NCI-H1417 treated with DMSO at 0.1 percent for 48 hours (cell line): ENCODE results near the gene ARHGAP19.
A peak's percentile ranks its signal among the peaks of the same experiment; 100 is the strongest.

Experiments
- DNase-seq: peaks from one replicate; lab custom pipeline; 2025; lab: John Stamatoyannopoulos, UW

Gene ARHGAP19

GRCh38 chr10:97292097-97292861 lies at the start of gene ARHGAP19:
ARHGAP19 (minus strand) TSS chr10:97292637; CDS start chr10:97292627, 10 bp downstream.
- peak; percentile 88 for DNase-seq

- no peak for DNase-seq
These were observed 49.0 kb upstream of the ARHGAP19 start for GRCh38 chr10:97341416-97341815.

GRCh38 chr10:97338041-97338440 lies 45.6 kb upstream of the ARHGAP19 start:
- no peak for DNase-seq

GRCh38 chr10:97336942-97337831 lies 44.8 kb upstream of the ARHGAP19 start:
- no peak for DNase-seq

- no peak for DNase-seq
These were observed 44.0 kb upstream of the ARHGAP19 start for GRCh38 chr10:97336446-97336845.

- DNase-seq: no peak
These were observed 43.6 kb upstream of the ARHGAP19 start for GRCh38 chr10:97336006-97336405.

- no peak for DNase-seq
These were observed 42.8 kb upstream of the ARHGAP19 start for GRCh38 chr10:97335188-97335619.

GRCh38 chr10:97334370-97335175 lies 42.1 kb upstream of the ARHGAP19 start, which contains the start of gene FRAT2:
FRAT2 (minus strand) TSS chr10:97334729; CDS start chr10:97334572, 157 bp downstream.
- DNase-seq: no peak

GRCh38 chr10:97333601-97334369 lies 41.3 kb upstream of the ARHGAP19 start:
- no peak for DNase-seq

GRCh38 chr10:97333351-97333600 lies 40.8 kb upstream of the ARHGAP19 start:
- no peak for DNase-seq

- DNase-seq: no peak
These were observed 40.3 kb upstream of the ARHGAP19 start for GRCh38 chr10:97332591-97333350.

GRCh38 chr10:97331153-97331703 lies 38.8 kb upstream of the ARHGAP19 start:
- DNase-seq: no peak

GRCh38 chr10:97329766-97330165 lies 37.3 kb upstream of the ARHGAP19 start:
- DNase-seq: no peak

GRCh38 chr10:97328646-97329453 lies 36.4 kb upstream of the ARHGAP19 start:
- DNase-seq: no peak

GRCh38 chr10:97327348-97328294 lies 35.2 kb upstream of the ARHGAP19 start:
- no peak for DNase-seq

GRCh38 chr10:97325754-97326153 lies 33.3 kb upstream of the ARHGAP19 start:
- no peak for DNase-seq

GRCh38 chr10:97323501-97323900 lies 31.1 kb upstream of the ARHGAP19 start:
- DNase-seq: no peak

GRCh38 chr10:97321804-97322190 lies 29.4 kb upstream of the ARHGAP19 start:
- no peak for DNase-seq
